Measurements from ENCODE around the gene CCDC93.

DNA sequence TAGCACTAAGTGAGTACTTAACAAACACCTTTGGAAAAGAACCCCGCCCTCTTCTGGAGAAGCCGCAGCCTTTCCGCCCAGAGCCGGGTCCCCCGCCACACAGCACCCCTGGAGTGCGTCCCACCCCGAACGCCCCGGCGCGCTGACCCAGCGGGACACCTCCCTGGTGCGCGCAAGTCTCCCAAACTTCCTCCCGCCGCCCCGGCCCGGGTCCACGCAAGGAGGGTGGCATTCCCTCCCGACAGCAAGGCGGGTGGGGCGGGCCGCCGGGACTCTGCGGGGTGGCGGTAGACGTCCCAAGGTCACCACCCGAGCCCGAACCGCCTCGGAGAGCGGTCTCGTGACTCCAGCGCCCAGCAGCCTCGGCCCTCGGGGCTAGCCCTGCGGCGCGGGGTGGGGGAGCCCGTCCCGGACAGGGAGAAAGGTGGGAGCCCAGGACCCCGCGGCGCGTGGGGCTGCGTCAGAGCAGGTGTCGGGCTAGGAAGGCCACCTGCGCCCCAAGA is 598 bp downstream of the CCDC93 start:
- TF ChIP-seq, protein P1, sequence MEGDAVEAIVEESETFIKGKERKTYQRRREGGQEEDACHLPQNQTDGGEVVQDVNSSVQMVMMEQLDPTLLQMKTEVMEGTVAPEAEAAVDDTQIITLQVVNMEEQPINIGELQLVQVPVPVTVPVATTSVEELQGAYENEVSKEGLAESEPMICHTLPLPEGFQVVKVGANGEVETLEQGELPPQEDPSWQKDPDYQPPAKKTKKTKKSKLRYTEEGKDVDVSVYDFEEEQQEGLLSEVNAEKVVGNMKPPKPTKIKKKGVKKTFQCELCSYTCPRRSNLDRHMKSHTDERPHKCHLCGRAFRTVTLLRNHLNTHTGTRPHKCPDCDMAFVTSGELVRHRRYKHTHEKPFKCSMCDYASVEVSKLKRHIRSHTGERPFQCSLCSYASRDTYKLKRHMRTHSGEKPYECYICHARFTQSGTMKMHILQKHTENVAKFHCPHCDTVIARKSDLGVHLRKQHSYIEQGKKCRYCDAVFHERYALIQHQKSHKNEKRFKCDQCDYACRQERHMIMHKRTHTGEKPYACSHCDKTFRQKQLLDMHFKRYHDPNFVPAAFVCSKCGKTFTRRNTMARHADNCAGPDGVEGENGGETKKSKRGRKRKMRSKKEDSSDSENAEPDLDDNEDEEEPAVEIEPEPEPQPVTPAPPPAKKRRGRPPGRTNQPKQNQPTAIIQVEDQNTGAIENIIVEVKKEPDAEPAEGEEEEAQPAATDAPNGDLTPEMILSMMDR (IDR thresholded peaks at IDR 0.05; ENCODE audit: low read depth, low read length): no peak
- no peak for TF ChIP-seq EZH2phosphoT487 (IDR thresholded peaks at IDR 0.05; ENCODE audit: low read depth)

Measured in OCI-LY3 (cell line).